DND-41 (cell line): ENCODE results near the gene HDAC3.

Source experiments
- ATAC-seq: fragments of 200-7000 bp; cut with Tn5 transposase; 3 replicates; pipeline ENCODE4 v1.9.1; 2021; ENCODE audit warnings: low read depth; ENCODE audit not compliant: insufficient read depth
- DNase-seq: peaks from one replicate; pipeline ENCODE4 v3.0.0-alpha.2; 2020
- H2AFZ ChIP-seq: 2 replicates; pipeline ENCODE4 v1.6.0; 2012; ENCODE audit warnings: low read depth, low read length
- H3K27ac ChIP-seq: 2 replicates; pipeline ENCODE4 v1.5.1; 2012; ENCODE audit warnings: low read length, inconsistent platforms
- H3K27me3 ChIP-seq: fragments of 200-600 bp; sonication (generic); 2 replicates; pipeline ENCODE4 v1.6.0; 2012; ENCODE audit warnings: low read length, mild to moderate bottlenecking, inconsistent platforms; ENCODE audit not compliant: insufficient read depth, poor library complexity
- H3K36me3 ChIP-seq: 2 replicates; pipeline ENCODE4 v1.5.1; 2012; ENCODE audit warnings: low read length, inconsistent platforms; ENCODE audit not compliant: insufficient read depth
- H3K4me1 ChIP-seq: 2 replicates; pipeline ENCODE4 v1.5.1; 2012; ENCODE audit warnings: mild to moderate bottlenecking, low read length; ENCODE audit not compliant: insufficient read depth
- H3K4me2 ChIP-seq: 2 replicates; pipeline ENCODE4 v1.6.0; 2012; ENCODE audit warnings: mild to moderate bottlenecking, moderate library complexity, low read length, inconsistent platforms; ENCODE audit not compliant: insufficient read depth
- H3K4me3 ChIP-seq, 2 experiments: fragments of 200-600 bp in 1 of 2; shearing (Covaris generic) in 1 of 2; 2 replicates each; pipeline ENCODE4 v1.5.1; 2012 to 2016; ENCODE audit warnings: inconsistent platforms in 2 of 2, low read length in 2 of 2, mild to moderate bottlenecking in 2 of 2, low read depth in 1 of 2, moderate library complexity in 1 of 2
- H3K79me2 ChIP-seq: 2 replicates; pipeline ENCODE4 v1.6.0; 2012; ENCODE audit warnings: low read length, inconsistent platforms; ENCODE audit not compliant: insufficient read depth
- H3K9ac ChIP-seq: 2 replicates; pipeline ENCODE4 v1.6.0; 2012; ENCODE audit warnings: low read depth, mild to moderate bottlenecking, inconsistent platforms, low read length, moderate library complexity
- H3K9me3 ChIP-seq: 2 replicates; pipeline ENCODE4 v1.5.1; 2012; ENCODE audit warnings: low read length, moderate library complexity, mild to moderate bottlenecking, inconsistent platforms; ENCODE audit not compliant: insufficient read depth, severe bottlenecking
- H4K20me1 ChIP-seq: 2 replicates; pipeline ENCODE4 v1.6.0; 2012; ENCODE audit warnings: low read length; ENCODE audit not compliant: insufficient read depth
- EZH2 ChIP-seq: IDR thresholded peaks from 3 replicates; pipeline ENCODE4 v1.6.1; 2012; ENCODE audit warnings: borderline replicate concordance, low read depth, mild to moderate bottlenecking, moderate library complexity, low read length, inconsistent platforms; ENCODE audit not compliant: severe bottlenecking
- TF ChIP-seq, protein P1 (sequence below): IDR thresholded peaks from 2 replicates; pipeline ENCODE4 v1.5.1; 2012; ENCODE audit warnings: borderline replicate concordance, low read length, moderate library complexity, mild to moderate bottlenecking; ENCODE audit not compliant: poor library complexity, severe bottlenecking; ENCODE audit errors: extremely low read depth

The HDAC3 gene

DNA sequence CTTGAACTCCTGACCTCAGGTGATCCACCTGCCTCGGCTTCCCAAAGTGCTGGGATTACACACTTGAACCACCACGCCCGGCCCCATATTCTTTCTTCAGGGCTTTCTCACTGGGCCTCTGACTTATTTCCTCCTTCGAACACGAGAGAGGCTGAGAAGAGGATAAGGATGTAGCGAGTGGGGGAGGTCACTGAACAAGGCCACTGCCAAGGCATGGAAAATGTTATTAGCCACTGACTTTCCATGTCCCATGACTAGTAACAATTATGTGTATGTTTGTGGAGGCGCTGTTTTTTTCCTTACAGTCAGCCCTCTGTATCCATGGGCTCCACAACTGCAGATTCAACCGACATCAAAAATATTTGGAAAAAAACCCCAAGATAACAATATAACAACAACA is 26.9 kb upstream of the HDAC3 start:
- H3K4me3 ChIP-seq, result no peak overlapping the region
- no peaks in the 10 kb centered on the region for H3K79me2 ChIP-seq
- no peaks in the 10 kb centered on the region for H3K4me1 ChIP-seq
- no peak overlapping the region for H3K27ac ChIP-seq
- no peak overlapping the region for H3K9ac ChIP-seq
- H3K36me3 ChIP-seq, result no peaks in the 10 kb centered on the region
- ATAC-seq, result no peak
- H3K27me3 ChIP-seq, result no peaks in the 10 kb centered on the region
- H4K20me1 ChIP-seq, result no peaks in the 10 kb centered on the region; the same call in 1 of the 2 replicates
- no peak for TF ChIP-seq EZH2
- TF ChIP-seq, protein P1, sequence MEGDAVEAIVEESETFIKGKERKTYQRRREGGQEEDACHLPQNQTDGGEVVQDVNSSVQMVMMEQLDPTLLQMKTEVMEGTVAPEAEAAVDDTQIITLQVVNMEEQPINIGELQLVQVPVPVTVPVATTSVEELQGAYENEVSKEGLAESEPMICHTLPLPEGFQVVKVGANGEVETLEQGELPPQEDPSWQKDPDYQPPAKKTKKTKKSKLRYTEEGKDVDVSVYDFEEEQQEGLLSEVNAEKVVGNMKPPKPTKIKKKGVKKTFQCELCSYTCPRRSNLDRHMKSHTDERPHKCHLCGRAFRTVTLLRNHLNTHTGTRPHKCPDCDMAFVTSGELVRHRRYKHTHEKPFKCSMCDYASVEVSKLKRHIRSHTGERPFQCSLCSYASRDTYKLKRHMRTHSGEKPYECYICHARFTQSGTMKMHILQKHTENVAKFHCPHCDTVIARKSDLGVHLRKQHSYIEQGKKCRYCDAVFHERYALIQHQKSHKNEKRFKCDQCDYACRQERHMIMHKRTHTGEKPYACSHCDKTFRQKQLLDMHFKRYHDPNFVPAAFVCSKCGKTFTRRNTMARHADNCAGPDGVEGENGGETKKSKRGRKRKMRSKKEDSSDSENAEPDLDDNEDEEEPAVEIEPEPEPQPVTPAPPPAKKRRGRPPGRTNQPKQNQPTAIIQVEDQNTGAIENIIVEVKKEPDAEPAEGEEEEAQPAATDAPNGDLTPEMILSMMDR, result no peak
- no peaks in the 10 kb centered on the region for H3K9me3 ChIP-seq
- H3K4me2 ChIP-seq, result no peak overlapping the region
- H2AFZ ChIP-seq, result no peak overlapping the region
- no peak for DNase-seq

DNA sequence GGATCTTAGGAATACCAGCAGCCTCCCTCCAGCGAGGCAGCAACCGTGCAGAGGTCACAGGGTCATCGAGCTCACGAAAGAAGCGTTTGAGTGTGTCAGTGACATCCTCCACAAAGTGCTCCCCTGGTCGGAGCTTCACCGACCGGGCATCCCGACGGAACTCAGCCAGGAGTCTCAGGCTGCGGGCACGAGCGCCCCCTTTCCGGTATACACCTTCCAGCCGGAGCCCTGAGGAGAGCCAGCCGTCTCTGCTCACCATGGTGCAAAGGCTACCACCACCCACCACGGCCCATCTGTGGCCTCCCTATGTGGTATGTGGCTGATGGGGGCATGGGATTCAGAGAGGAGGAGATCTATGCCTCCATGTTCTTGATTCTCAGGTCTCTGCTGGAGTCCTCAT is 25.4 kb upstream of the HDAC3 start:
- Histone ChIP-seq H3K27me3 (no peaks in the 10 kb centered on the region), H4K20me1 (no peaks in the 10 kb centered on the region; the same call in 1 of the 2 replicates), H3K4me1 (no peaks in the 10 kb centered on the region), H3K9me3 (no peaks in the 10 kb centered on the region), H3K9ac (no peak overlapping the region), H3K4me2 (no peak overlapping the region), H3K36me3 (no peaks in the 10 kb centered on the region), H3K4me3 (no peak overlapping the region), H2AFZ (no peak overlapping the region), H3K79me2 (no peaks in the 10 kb centered on the region), H3K27ac (no peak overlapping the region)
- ATAC-seq (no peak), DNase-seq (no peak)
- TF ChIP-seq, protein P1, result no peak
- TF ChIP-seq EZH2, result no peak

DNA sequence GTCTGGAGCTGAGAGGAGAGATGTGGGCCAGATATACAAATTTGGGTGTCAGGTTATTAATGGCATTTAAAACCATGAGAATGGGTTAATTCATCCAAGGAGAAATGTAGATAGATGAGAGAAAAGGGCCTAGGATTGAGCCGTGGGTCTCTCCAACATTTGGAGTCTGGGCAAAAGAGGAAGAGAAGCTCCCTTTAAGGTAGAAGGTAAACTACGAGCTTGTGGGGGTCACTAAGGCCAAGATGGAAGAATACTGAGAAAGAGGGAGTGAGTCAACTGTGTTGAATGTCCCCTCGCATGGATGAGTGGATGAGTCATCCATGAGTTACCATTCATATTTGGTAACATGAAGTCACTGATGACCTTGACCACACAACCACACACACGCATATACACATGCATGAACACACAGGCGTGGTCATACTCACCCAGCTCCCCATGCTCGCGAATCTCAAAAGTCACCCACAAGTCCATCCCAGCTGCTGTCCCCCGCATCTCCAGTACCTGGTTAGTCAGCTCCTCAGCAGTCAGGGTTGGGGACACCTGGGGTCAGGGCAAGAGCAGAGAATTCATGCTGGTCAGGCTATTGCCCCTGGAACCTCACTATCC is 21.4 kb upstream of the HDAC3 start:
- Histone ChIP-seq H3K9me3 (no peaks in the 10 kb centered on the region), H3K4me1 (no peaks in the 10 kb centered on the region), H4K20me1 (no peaks in the 10 kb centered on the region), H3K4me2 (no peak overlapping the region), H2AFZ (no peak overlapping the region), H3K27me3 (no peaks in the 10 kb centered on the region), H3K79me2 (no peaks in the 10 kb centered on the region), H3K4me3 (no peak overlapping the region), H3K36me3 (no peaks in the 10 kb centered on the region), H3K9ac (no peak overlapping the region), H3K27ac (no peak overlapping the region)
- TF ChIP-seq EZH2, result no peak
- TF ChIP-seq, protein P1, result no peak
- DNase-seq, result no peak
- ATAC-seq, result no peak
